Measurements from ENCODE around the gene ITGA1. TPM values are rescaled to one million over a fixed set of nuclear protein-coding genes. Genes with fewer than 3 reads are reported as not detected.

Gene ITGA1
- total and polyA plus RNA-seq, 2 of the 13 experiments (the other 11 are each of a cell fraction or from before 2014, with no cell fraction given): 23.1 to 28.6 TPM

DNA sequence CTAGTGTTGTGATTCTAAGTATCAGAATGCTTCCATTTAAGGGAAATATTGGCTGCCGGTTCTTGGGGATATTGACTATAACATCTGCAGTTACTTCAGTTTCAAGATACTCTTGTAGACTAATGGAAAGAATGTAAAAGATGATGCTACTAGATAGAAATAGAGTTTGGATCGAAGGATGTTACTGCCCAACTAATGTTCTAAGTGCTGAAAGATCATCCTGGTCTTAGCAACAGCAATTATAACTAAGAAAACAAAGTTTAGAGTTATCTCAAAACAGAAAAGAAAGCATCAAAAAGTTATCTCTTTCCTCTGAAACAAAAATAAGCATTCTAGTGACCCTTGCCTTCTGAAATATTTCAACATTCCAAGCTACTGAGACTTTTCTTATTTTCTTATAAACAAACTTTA, 49.9 kb downstream of the ITGA1 start (continued):
- TF ChIP-seq, protein P1, sequence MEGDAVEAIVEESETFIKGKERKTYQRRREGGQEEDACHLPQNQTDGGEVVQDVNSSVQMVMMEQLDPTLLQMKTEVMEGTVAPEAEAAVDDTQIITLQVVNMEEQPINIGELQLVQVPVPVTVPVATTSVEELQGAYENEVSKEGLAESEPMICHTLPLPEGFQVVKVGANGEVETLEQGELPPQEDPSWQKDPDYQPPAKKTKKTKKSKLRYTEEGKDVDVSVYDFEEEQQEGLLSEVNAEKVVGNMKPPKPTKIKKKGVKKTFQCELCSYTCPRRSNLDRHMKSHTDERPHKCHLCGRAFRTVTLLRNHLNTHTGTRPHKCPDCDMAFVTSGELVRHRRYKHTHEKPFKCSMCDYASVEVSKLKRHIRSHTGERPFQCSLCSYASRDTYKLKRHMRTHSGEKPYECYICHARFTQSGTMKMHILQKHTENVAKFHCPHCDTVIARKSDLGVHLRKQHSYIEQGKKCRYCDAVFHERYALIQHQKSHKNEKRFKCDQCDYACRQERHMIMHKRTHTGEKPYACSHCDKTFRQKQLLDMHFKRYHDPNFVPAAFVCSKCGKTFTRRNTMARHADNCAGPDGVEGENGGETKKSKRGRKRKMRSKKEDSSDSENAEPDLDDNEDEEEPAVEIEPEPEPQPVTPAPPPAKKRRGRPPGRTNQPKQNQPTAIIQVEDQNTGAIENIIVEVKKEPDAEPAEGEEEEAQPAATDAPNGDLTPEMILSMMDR (CRISPR knock-in tag; IDR thresholded peaks at IDR 0.05): no peak
- TF ChIP-seq ZNF33A (CRISPR knock-in tag; IDR thresholded peaks at IDR 0.05; ENCODE audit: borderline replicate concordance) (no peak), SNAI1 (CRISPR knock-in tag; IDR thresholded peaks at IDR 0.05; ENCODE audit: borderline replicate concordance) (no peak), CAMTA2 (CRISPR knock-in tag; IDR thresholded peaks at IDR 0.05; ENCODE audit: borderline replicate concordance) (no peak), PHF8 (CRISPR knock-in tag; IDR thresholded peaks at IDR 0.05) (no peak), SIN3A (IDR thresholded peaks at IDR 0.05; ENCODE audit: borderline replicate concordance, low read depth, low read length) (no peak), RNF2 (conservative IDR thresholded peaks at IDR 0.05; ENCODE audit: low read depth) (no peak)

DNA sequence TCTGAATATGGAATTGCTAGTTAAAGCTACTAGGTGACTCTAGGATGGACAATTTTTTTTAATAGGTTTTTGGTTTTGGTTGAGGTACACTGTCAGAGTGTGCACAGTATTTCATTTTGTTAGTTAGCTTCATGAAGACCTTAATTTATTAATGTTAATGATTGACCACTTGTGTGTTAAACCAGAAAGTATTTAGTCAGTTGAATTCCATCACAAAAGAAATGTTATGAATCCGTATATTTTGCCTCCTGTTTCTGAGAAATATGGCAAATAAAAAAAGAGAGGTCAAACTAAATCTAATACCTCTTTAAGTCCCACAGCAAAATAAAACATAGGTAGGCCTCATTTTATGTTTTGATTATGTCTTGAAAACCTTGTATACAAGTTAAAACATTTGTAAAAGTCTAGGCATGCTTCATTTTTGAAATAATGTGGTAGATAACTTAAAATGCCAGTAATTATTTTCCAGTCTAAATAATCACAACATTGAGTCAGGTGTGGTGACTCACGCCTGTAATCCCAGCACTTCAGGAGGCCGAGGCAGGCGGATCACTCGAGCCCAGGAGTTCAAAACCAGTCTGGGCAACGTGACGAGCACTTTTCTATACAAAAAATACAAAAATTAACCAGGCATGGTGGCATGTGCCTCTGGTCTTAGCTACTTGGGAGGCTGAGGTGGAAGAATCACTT, 50.8 kb downstream of the ITGA1 start:
- no peak overlapping the region for H3K27ac ChIP-seq (ENCODE audit: extremely low read length, insufficient read depth, low read length)
- no peaks in the 10 kb centered on the region for H3K27me3 ChIP-seq (ENCODE audit: control insufficient read depth in 1 of 2, insufficient read depth in 2 of 2, low read length in 2 of 2)
- ATAC-seq (no peak), FAIRE-seq (no peak), DNase-seq (ENCODE audit: low spot score) (no peak)
- BruUV-seq (replicated peaks): no TSS peak
- H3K4me3 ChIP-seq (replicated peaks in 1 of 3; ENCODE audit: insufficient read depth in 1 of 3, low read depth in 2 of 3, low read length in 3 of 3): no peak overlapping the region
- CTCF ChIA-PET (ENCODE audit: low intra/inter-chr PET ratio, low total read pairs): no interaction called here
- no peak overlapping the region for H2AFZ ChIP-seq (ENCODE audit: low read length)
- no peak overlapping the region for H3K9ac ChIP-seq (ENCODE audit: insufficient read depth, low read depth, low read length)
- POLR2A ChIA-PET: no interaction called here
- H3K36me3 ChIP-seq (replicated peaks in 1 of 2; ENCODE audit: control insufficient read depth in 1 of 2, insufficient read depth in 2 of 2, low read length in 2 of 2): no peaks in the 10 kb centered on the region
- H3K79me2 ChIP-seq (ENCODE audit: insufficient read depth, low read length): no peaks in the 10 kb centered on the region
- intact Hi-C loops (cut with micrococcal nuclease; ENCODE audit: unreplicated experiment) (no loop called here), in situ Hi-C loops (cut with HindIII; ENCODE audit: extremely low pct_ligation_motif_present, low pct_unique_long_range_greater_than_20kb) (no loop called here)
- no peaks in the 10 kb centered on the region for H4K20me1 ChIP-seq (ENCODE audit: insufficient read depth, low read length)
- H3K4me1 ChIP-seq (ENCODE audit: insufficient read depth, low read length): no peaks in the 10 kb centered on the region
- no peak overlapping the region for H3K4me2 ChIP-seq (ENCODE audit: low read depth, low read length)
- WGBS (ENCODE audit: low lambda C conversion rate): 94% methylated on average over 7 of the region's 7 CpGs
- H3K9me3 ChIP-seq (ENCODE audit: low read length): no peaks in the 10 kb centered on the region
- TF ChIP-seq, protein P2, sequence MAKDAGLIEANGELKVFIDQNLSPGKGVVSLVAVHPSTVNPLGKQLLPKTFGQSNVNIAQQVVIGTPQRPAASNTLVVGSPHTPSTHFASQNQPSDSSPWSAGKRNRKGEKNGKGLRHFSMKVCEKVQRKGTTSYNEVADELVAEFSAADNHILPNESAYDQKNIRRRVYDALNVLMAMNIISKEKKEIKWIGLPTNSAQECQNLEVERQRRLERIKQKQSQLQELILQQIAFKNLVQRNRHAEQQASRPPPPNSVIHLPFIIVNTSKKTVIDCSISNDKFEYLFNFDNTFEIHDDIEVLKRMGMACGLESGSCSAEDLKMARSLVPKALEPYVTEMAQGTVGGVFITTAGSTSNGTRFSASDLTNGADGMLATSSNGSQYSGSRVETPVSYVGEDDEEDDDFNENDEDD (CRISPR knock-in tag; IDR thresholded peaks at IDR 0.05; ENCODE audit: borderline replicate concordance): no peak
- TF ChIP-seq, protein P3, sequence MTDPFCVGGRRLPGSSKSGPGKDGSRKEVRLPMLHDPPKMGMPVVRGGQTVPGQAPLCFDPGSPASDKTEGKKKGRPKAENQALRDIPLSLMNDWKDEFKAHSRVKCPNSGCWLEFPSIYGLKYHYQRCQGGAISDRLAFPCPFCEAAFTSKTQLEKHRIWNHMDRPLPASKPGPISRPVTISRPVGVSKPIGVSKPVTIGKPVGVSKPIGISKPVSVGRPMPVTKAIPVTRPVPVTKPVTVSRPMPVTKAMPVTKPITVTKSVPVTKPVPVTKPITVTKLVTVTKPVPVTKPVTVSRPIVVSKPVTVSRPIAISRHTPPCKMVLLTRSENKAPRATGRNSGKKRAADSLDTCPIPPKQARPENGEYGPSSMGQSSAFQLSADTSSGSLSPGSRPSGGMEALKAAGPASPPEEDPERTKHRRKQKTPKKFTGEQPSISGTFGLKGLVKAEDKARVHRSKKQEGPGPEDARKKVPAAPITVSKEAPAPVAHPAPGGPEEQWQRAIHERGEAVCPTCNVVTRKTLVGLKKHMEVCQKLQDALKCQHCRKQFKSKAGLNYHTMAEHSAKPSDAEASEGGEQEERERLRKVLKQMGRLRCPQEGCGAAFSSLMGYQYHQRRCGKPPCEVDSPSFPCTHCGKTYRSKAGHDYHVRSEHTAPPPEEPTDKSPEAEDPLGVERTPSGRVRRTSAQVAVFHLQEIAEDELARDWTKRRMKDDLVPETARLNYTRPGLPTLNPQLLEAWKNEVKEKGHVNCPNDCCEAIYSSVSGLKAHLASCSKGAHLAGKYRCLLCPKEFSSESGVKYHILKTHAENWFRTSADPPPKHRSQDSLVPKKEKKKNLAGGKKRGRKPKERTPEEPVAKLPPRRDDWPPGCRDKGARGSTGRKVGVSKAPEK (CRISPR knock-in tag; IDR thresholded peaks at IDR 0.05; ENCODE audit: borderline replicate concordance): no peak
- no peak for TF ChIP-seq KLF6 (CRISPR knock-in tag; IDR thresholded peaks at IDR 0.05)
- TF ChIP-seq, protein P4, sequence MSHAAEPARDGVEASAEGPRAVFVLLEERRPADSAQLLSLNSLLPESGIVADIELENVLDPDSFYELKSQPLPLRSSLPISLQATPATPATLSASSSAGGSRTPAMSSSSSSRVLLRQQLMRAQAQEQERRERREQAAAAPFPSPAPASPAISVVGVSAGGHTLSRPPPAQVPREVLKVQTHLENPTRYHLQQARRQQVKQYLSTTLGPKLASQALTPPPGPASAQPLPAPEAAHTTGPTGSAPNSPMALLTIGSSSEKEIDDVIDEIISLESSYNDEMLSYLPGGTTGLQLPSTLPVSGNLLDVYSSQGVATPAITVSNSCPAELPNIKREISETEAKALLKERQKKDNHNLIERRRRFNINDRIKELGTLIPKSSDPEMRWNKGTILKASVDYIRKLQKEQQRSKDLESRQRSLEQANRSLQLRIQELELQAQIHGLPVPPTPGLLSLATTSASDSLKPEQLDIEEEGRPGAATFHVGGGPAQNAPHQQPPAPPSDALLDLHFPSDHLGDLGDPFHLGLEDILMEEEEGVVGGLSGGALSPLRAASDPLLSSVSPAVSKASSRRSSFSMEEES (CRISPR knock-in tag; IDR thresholded peaks at IDR 0.05): no peak
- TF ChIP-seq ZNF205 (CRISPR knock-in tag; IDR thresholded peaks at IDR 0.05): no peak
- no peak for TF ChIP-seq KAT2B (IDR thresholded peaks at IDR 0.05; ENCODE audit: borderline replicate concordance, low read depth, low read length)
- no peak for TF ChIP-seq BHLHE40 (IDR thresholded peaks at IDR 0.05; ENCODE audit: low read length)
- TF ChIP-seq RFX3 (CRISPR knock-in tag; IDR thresholded peaks at IDR 0.05): no peak
- no peak for TF ChIP-seq RXRB (CRISPR knock-in tag; IDR thresholded peaks at IDR 0.05; ENCODE audit: borderline replicate concordance)

Measured in HepG2 (cell line).